Esophagus muscularis mucosa (tissue), 4 donors: ENCODE measurements around the gene ZNF385C.

Experiments
- CTCF ChIP-seq, 3 experiments: fragments of 200-600 bp in 2 of 3; fragments of 450-650 bp in 1 of 3; sonication (generic) in 2 of 3; IDR thresholded peaks; one replicate each; pipeline ENCODE4 v1.5.1; 2017 to 2019; ENCODE audit warnings: antibody characterized with exemption in 3 of 3, mild to moderate bottlenecking in 2 of 3, moderate library complexity in 1 of 3
- EP300 ChIP-seq: sonication (generic); formaldehyde crosslinking; IDR thresholded peaks from one replicate; pipeline ENCODE4 v1.6.1; 2017; ENCODE audit warnings: antibody characterized with exemption
- POLR2A ChIP-seq: fragments of 450-650 bp; IDR thresholded peaks from one replicate; pipeline ENCODE4 v1.6.1; 2017; ENCODE audit warnings: antibody characterized with exemption, moderate library complexity, mild to moderate bottlenecking, low read depth
- POLR2AphosphoS5 ChIP-seq, 2 donors: sonication (generic); formaldehyde crosslinking; IDR thresholded peaks; one replicate each; pipeline ENCODE4 v1.6.1; 2017; ENCODE audit warnings: antibody characterized with exemption in 2 of 2

GRCh38 chr17:42000413-42001133 lies 97.7 kb downstream of the ZNF385C start:
- TF ChIP-seq CTCF (IDR thresholded peaks at IDR 0.05): no peak
- no peak for TF ChIP-seq POLR2AphosphoS5 (IDR thresholded peaks at IDR 0.05)
- TF ChIP-seq POLR2A: no peak
- TF ChIP-seq EP300: no peak
